Activated T-cell treated with anti-CD3 and anti-CD28 coated beads for 1 hour (primary cell): ENCODE results near the gene TWIST2.

ENCODE experiments used
- DNase-seq: peaks from one replicate; pipeline ENCODE4 v3.0.0-alpha.2; 2020; ENCODE audit warnings: low read depth

TWIST2 gene

GRCh38 chr2:238905224-238905623, 57.3 kb downstream of the TWIST2 start:
- DNase-seq = no peak

DNA sequence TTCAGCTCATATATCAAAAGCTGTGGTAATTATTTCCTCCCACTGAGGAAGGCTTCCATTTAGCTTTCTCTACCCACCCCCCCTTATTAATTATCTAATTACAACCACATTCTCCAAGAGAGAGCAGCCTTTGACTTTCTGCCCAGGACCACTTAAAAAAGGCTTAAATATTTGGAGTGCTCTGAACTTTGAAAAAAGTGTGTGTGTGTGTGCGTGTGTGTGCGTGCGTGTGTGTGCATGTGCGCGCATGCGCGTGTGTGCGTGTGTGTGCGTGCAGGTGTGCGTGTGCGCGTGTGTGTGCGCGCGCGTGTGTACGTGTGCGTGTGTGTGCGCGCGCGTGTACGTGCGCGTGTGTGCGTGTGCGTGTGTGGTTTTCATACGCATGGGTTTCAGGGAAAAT, 57.8 kb downstream of the TWIST2 start:
- DNase-seq = no peak

GRCh38 chr2:238906254-238906935, 58.5 kb downstream of the TWIST2 start:
- no peak for DNase-seq

- DNase-seq = no peak
Observed at GRCh38 chr2:238906936-238907716, 59.2 kb downstream of the TWIST2 start.

GRCh38 chr2:238907717-238908173, 59.9 kb downstream of the TWIST2 start:
- DNase-seq = no peak

- DNase-seq = no peak
Observed at GRCh38 chr2:238908960-238909951, 61.4 kb downstream of the TWIST2 start.

DNA sequence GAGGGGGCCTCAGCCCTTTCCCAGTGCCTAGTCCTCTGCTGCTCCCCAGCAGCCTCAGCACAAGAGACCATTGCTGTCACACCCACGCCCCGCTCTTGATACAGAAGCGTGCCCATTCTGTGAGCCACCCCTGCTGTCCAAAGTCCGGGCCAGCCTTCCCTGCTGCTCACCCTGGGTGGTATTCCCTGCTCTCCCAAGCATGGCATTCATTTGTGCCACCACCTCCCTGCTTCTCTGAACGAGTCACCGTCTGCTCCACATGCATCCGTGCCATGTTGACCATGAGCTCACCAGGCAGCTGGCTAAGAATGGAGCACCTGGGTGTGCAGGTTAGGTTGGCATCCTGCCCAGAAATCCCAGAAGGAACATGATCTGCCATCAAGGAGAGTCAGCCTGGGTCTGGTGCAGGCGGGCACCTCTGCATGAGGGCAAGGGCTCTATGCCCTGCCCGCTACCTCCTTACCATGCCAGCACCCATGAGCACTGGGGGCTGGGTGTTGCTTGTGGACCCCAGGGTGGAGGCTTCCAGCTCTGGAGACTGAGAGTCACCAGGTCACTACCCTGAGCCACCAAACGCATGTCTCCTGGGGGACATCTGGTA, 63.0 kb downstream of the TWIST2 start:
- DNase-seq = no peak

GRCh38 chr2:238911376-238912227, 63.7 kb downstream of the TWIST2 start:
- DNase-seq = no peak

GRCh38 chr2:238912228-238912915, 64.5 kb downstream of the TWIST2 start:
- DNase-seq = no peak

DNA sequence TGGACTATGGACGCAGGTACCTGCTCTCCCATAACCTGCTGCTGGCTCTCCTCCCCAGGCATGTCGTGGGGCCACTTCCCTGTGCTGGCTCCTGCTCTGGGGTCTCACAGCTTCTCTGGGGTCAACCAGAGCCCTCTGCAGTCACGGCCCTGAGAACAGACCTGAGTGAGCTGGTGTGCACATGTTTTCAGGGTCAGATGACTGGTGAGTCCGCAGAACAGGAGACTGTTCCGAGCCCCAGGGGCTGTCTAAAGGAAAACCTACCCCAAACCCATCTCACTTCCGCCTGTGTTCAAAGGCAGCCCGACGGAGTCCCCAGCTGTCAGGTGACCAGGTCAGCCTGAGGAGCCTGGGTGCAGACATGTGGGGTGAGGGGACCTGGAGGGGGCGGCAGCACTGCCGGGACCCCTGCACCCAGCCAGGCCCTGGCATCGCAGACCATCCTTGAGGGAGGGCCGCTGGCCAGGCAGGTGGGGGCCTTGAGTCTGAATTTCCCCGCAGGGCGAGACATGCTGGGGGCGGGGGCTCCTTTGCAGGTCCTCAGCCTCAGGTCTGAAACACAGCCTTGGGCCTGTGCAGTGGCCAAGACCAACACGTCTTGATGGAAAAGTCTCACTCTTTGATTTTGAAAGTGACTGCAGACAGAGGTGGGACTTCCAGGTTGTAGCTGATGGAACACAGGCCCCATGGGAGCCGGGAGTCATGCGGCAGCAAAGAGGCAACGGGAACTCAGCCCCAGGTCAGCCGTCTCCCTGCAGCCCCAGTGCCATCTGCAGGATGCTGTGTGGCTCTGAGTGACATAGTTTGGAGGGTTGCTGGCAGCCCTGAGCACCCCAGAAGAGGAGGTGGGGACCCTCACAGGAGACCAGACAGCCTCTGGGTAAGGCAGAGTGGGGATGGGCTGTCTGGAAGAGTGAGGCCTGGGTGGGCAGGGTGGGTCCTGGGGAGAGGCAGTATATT, 65.3 kb downstream of the TWIST2 start:
- DNase-seq = no peak

- no peak for DNase-seq
Observed at GRCh38 chr2:238913931-238914647, 66.2 kb downstream of the TWIST2 start.

GRCh38 chr2:238914648-238915015, 66.7 kb downstream of the TWIST2 start:
- DNase-seq = no peak

DNA sequence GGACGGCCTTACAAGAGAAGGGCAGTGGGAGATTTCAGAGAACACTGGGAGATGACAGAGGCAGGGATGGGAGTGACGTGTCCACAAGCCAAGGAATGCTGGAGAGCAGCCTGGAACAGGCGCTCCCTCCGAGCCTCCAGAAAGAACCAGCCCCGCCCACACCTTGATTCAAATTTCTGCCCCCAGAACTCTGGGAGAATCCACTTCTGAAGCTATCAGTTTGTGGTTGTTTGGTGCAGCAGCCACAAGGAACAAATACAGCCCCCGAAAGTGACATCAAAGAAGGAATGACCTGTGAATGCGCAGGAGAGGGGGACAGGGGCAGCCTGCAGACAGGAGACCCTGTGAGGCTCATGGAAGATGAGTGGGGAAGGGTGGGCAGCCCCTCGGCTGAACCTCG, 67.3 kb downstream of the TWIST2 start:
- DNase-seq = no peak

DNA sequence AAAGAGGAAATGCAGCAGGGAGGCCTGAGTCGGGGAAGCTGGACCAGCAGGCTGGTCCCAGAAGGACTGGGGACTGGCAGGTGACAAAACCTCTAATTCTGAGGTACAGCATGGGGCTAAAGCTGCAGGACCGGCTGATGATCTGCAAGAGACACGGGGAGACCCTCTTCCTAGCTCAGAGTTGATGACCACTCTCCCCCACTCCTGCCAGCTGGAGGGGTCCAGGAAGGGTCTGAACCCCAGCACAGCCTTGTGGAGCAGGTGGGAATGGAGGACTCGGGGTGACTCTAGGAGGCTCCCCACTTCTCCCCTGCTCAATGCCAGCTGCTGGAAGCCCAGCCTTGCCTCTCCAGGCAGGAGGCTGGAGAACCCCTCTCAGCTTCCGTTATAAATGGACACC, 67.7 kb downstream of the TWIST2 start:
- no peak for DNase-seq

- no peak for DNase-seq
Observed at GRCh38 chr2:238916176-238916874, 68.4 kb downstream of the TWIST2 start.

DNA sequence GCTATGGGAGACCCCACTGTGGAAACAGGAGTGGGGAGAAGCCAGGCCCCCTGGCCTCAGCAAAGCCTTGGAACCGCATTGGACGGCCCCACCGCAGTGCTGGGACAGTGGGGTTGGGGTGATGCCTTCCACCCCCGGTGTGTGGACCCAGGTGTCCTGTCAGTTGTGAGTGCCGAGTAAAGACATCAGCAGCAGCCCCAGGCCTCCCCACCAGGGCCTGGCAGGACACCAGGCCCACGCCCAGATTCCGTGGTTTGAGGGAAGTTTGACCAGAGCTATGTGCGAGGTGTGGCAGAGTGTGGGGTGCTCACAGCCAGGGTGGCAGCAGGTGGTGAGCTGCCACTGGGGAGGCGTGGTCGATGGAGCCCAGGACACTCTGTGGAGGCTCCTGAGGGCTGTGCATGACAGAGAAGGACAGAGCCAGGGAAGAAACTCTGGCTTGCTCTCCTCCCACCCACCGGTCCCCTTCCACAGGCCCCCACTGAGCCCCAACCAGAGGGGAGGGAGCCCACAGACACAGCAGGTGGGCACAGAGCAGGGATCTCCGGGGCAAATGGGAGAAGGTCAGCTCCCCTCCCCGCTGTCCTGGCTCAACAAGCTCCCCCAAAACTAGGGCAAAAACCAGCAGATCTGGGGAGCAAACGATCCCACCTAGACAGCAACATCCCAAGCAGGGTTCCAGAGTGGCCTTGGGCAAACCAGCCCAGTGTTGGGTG, 69.1 kb downstream of the TWIST2 start:
- no peak for DNase-seq

DNA sequence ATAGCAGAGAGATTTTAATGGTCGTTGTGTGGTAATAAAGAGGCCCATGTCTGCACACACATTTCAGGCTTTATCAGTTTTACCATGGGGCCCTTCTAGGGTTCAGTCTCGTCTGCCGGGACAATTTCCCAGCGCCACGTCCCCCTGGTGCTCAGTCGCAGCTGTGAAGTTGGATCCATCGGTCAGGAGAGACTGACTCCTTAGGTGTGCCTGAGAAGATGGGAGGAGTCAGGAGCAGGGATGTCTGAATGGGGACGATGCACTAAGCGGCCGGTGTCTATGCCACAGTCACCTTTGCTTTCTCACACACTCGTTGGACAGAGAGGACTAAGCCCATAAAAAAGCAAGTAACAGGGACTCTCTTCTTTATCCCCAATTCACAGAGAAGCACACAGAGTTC, 71.4 kb downstream of the TWIST2 start:
- no peak for DNase-seq
